Measurements from ENCODE around the gene WDR93.
"Not testable (repeated sequence)": the region's sequence is repeated elsewhere in the genome, so short reads cannot be mapped to it uniquely, and the experiment has no call there.

The WDR93 gene

GRCh38 chr15:89774492-89774891 is 83.9 kb downstream of the WDR93 start:
- no peak for DNase-seq

- no peak for DNase-seq
These were observed 85.2 kb downstream of the WDR93 start for GRCh38 chr15:89775815-89776214.

- DNase-seq, result peak; percentile 71
These were observed 85.9 kb downstream of the WDR93 start, which contains the start of gene MESP2 for GRCh38 chr15:89776274-89777072. Gene MESP2 (plus strand): TSS chr15:89776332. CDS start chr15:89776358, 26 bp downstream.

DNA sequence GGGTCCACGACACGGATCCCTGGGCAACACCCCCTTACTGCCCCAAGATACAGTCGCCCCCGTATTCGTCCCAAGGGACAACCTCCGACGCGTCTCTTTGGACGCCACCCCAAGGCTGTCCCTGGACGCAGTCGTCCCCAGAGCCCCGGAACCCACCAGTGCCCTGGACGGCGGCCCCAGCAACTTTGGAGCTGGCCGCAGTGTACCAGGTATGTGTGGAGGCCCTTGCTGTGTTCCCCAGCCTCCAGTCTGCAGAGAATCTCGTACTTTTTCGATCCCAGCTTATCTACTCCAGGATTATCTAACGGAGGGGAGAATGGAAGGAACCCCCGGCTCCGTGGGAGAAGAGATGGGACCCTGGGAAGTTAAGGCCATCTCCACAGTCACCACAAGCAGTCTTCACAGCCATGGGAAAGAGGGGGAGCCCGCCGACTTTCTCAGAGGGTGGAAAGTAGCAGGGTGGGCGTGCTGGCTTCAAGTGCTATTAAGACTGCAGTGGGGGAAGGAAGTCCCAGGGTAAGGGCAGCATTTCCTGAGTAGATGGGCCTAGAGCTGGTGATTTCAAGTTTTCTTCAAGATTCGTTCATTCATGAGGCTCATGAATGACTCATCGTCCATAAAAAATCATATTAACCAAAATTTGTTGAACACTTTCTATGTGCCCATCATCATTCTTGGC is 86.6 kb downstream of the WDR93 start:
- DNase-seq, result no peak

GRCh38 chr15:89777782-89778380 is 87.3 kb downstream of the WDR93 start:
- no peak for DNase-seq

DNA sequence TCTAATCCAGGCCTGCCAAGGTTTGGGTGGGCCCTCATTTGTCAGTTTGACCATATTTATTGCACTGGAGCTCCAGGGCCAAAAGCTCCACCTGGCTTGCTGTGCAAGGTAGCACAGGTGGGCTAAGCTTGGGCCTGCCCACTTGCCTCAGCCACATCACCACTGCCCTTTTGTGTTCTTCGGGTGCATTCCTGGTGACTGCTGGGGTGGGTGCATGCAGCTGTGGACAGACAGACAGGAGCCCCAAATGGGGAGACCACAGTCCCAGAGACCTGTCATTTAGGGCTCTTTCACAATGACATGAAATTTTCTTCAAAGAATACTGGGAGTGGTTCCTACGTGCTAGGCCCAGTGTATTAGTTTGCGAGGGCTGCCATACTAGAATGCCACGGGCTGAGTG is 88.2 kb downstream of the WDR93 start:
- no peak for DNase-seq

DNA sequence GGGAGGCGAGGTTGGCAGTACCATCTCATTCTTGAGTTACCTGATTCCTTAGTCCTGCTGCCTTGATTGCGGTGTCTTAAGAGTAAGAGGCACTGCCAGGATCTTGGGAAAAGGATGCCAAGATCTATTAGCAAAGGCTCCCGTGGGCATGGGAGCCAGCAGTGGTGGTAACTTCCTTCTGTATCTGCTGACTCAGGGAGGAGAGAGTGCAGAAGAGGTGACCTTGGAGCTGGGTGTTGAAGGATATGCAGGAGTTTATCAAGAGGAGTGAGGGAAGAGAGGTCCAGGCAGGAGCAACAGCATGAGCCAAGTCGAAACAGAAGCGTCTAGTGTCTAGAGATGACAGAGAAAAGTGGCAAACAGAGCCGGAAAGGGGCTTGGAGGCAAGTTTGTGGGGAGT is 90.0 kb downstream of the WDR93 start:
- DNase-seq, result no peak

DNA sequence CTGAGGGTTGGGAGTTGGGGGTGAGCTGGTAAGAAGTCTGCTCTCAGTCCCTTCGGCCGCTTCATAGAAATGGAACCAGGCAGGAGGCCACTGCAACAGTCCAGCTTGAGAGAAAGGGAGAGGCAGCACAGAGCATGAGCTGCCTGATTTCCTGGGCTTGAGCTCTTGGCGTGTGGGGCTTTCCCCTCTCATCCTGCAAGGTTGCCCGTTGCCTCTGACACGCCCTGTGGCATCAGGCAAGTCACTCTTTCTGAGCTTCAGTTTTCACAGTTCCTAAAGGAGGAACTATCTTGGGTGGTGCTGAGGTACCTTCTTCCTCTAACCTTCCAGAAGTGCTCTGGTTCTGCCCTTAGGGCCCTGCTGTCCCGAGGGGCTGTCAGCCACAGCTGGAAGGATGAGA is 90.4 kb downstream of the WDR93 start:
- DNase-seq, result peak; percentile 47

DNA sequence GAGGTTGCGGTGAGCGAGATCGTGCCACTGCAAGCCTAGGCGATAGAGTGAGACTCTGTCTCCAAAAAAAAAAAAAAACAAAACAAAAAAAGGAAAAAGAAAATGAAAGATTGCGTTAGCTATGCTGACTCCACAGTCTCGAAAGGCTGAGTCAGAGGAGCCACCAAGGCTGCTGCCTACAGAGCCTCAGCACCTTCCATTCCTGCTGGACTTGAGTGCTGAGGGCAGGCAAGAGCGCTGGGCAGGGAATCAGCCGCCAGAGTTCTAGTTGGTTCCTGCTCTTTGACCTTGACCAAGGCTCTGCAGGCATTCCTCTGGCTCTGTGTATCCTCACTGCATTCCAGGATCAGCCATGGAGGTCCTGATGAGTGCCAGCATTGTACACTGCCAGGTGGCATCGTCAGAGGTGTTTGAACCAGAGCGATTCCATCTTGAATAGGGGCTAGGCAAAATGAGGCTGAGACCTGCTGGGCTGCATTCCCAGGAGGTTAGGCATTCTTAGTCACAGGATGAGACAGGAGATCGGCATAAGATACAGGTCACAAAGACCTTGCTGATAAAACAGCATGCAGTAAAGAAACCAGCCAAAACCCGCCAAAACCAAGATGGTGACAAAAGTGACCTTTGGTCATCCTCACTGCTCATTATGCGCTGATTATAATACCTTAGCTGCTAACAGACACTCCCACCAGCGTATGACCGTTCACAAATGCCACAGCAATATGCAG is 91.4 kb downstream of the WDR93 start:
- peak; percentile 16 for DNase-seq

DNA sequence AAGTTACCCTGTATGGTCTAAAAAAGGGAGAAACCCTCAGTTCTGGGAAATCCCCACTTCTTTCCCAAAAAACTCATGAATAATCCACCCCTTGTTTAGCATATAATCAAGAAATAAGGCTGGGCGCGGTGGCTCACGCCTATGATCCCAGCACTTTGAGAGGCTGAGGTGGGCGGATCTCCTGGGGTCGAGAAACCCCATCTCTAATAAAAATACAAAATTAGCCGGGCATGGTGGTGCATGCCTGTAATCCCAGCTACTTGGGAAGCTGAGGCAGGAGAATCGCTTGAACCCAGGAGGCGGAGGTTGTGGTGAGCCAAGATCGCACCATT is 92.0 kb downstream of the WDR93 start:
- DNase-seq, result not testable (repeated sequence)

- DNase-seq, result no peak
These were observed 92.7 kb downstream of the WDR93 start for GRCh38 chr15:89783111-89783860.

DNA sequence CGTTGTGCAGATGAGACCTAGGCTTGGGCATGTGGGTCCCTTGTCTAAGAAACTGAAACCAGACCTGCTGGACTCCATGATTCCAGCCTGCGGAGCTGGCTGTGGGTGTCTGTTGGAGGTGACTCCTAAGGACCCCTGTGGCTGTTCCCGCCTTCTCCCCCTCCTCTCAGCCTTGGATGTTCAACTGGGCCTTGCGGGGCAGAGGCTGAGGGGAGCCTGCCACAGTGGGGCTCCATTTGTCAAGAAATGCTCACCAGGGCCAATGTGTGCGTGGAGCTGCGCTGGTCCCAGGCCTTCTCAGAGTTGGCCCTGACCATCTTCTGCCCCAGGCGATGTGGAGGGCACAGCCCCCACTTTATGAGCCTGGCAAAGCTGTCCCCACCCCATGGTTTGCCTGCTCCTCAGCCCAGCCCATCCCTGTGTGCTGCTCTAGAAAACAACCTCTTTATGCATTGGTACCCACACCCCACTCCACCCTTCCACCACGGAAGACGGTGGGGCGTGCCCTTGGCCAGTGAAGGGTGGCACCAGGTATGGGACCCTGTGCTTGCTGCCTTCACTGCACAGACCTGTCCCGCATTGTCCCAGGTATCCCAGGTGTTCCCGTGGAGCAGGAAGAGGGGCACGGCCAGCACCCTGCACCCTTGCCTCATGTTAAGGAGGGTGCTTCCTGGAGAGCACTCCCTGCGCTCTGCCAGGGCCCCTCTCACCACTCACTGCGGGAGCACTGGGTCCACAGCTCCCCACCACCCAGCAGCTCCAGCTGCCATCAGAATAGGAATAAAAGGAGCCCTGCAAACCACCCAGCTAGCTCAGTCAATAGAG is 93.5 kb downstream of the WDR93 start:
- no peak for DNase-seq

GRCh38 chr15:89784686-89784960 is 94.0 kb downstream of the WDR93 start:
- no peak for DNase-seq

GRCh38 chr15:89785064-89785773 is 94.6 kb downstream of the WDR93 start:
- DNase-seq, result no peak

DNA sequence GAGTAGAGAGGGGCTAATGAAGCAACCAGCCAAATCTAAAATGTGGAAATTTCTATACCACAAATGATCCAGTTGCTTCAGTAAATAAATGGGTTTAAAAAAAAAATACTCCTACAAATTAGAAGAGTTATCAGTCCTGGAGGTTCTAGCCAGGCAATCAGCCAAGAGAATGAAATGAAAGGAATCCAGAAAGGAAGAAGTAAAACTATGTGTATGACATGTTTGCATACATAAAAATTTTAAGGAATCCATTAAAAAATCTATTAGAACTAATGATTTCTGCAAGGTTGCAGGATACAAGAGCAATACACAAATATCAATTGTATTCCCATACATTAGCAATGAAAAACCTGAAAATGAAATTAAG is 95.1 kb downstream of the WDR93 start:
- DNase-seq, result no peak

- no peak for DNase-seq
These were observed 97.3 kb downstream of the WDR93 start for GRCh38 chr15:89787944-89788343.

DNA sequence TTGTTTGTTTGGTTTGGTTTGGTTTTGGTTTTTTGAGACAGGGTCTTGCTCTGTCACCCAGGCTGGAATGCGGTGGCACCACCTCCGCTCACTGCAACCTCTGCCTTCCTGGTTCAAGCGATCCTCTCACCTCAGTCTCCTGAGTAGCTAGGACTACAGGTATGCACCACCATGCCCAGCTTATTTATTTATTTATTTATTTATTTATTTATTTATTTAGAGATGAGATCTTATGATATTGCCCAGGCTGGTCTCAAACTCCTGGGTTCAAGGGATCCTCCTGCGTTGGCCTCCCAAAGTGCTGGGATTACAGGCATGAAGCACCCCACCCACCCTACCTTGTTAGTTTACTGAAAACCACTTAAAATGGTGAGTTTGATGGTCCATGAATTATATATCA is 98.0 kb downstream of the WDR93 start:
- not testable (repeated sequence) for DNase-seq

GRCh38 chr15:89790206-89790605 is 99.6 kb downstream of the WDR93 start:
- no peak for DNase-seq

DNA sequence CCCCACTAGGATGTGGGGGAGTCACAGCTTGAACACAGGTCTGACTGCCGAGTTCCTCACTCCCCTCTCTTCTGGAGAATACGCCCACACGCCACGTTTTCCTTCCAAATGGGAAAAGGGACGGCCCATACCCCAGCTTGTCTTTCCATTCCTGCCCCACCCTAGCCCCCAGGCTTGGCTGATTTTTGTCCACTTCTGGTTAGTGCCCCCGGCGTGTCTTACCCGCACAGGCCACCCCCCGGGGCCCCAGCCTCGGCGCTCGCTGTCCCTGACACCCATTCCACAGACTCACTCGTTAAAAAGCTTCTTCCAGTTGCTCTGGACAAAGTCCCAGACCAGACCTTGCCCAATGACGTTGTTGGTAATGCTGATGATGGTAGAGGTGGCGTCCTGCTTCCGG is 100.0 kb downstream of the WDR93 start:
- DNase-seq, result no peak

- no peak for DNase-seq
These were observed 101.6 kb downstream of the WDR93 start for GRCh38 chr15:89792106-89792805.
